IPS-18a (cell line): ENCODE results near the gene FSHR.

Experiments
- H3K27ac ChIP-seq: one replicate; pipeline ENCODE4 v1.5.1; 2013; ENCODE audit warnings: low read length
- H3K27me3 ChIP-seq: one replicate; pipeline ENCODE4 v1.6.1; 2013; ENCODE audit warnings: mild to moderate bottlenecking, low read length; ENCODE audit not compliant: control insufficient read depth, insufficient read depth
- H3K36me3 ChIP-seq: one replicate; pipeline ENCODE4 v1.6.1; 2013; ENCODE audit warnings: low read depth, low read length; ENCODE audit not compliant: control insufficient read depth
- H3K4me1 ChIP-seq: one replicate; pipeline ENCODE4 v1.6.1; 2013; ENCODE audit warnings: low read depth, low read length; ENCODE audit not compliant: control insufficient read depth
- H3K4me3 ChIP-seq: one replicate; pipeline ENCODE4 v1.5.1; 2013; ENCODE audit warnings: low read length
- H3K9ac ChIP-seq: one replicate; pipeline ENCODE4 v1.6.1; 2013; ENCODE audit warnings: mild to moderate bottlenecking, low read length, moderate library complexity
- H3K9me3 ChIP-seq: one replicate; pipeline ENCODE4 v1.6.1; 2013; ENCODE audit warnings: low read depth, low read length; ENCODE audit not compliant: control insufficient read depth

The FSHR gene

DNA sequence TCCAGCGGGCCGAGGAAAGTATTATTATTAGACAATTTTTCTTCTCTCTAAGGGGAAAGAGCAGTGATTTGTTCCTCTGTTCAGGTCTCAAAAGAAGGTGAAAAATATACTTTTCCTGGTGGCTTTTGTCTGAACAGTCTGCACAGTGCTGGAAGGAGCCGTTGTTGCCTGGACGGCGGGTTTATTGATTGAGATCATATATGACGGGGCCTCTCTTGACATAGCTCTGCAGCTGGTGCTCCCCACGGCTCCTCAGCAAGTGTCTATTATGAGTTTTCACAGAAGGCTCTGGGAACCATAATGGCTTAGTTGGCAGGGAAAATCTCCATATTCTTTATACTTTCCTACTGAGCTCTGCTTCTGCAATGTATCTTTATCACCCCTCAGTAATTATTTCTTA is 42.9 kb downstream of the FSHR start:
- H3K27ac ChIP-seq: no peak overlapping the region
- no peak overlapping the region for H3K9ac ChIP-seq
- no peaks in the 10 kb centered on the region for H3K27me3 ChIP-seq
- H3K4me1 ChIP-seq: peaks cover 5% of the 10 kb centered on the region
- no peak overlapping the region for H3K4me3 ChIP-seq
- no peaks in the 10 kb centered on the region for H3K36me3 ChIP-seq
- no peaks in the 10 kb centered on the region for H3K9me3 ChIP-seq

- H3K27ac ChIP-seq: no peak overlapping the region
- H3K9me3 ChIP-seq: no peaks in the 10 kb centered on the region
- no peak overlapping the region for H3K9ac ChIP-seq
- H3K4me1 ChIP-seq: peaks cover 5% of the 10 kb centered on the region
- no peaks in the 10 kb centered on the region for H3K27me3 ChIP-seq
- no peak overlapping the region for H3K4me3 ChIP-seq
- H3K36me3 ChIP-seq: no peaks in the 10 kb centered on the region
Measured at GRCh38 chr2:49111006-49111405, 43.3 kb downstream of the FSHR start.

GRCh38 chr2:49110571-49110970 is 43.7 kb downstream of the FSHR start:
- peaks cover 5% of the 10 kb centered on the region for H3K4me1 ChIP-seq
- H3K4me3 ChIP-seq: no peak overlapping the region
- H3K9me3 ChIP-seq: no peaks in the 10 kb centered on the region
- no peaks in the 10 kb centered on the region for H3K27me3 ChIP-seq
- no peak overlapping the region for H3K9ac ChIP-seq
- no peaks in the 10 kb centered on the region for H3K36me3 ChIP-seq
- no peak overlapping the region for H3K27ac ChIP-seq

- Histone ChIP-seq H3K27me3 (no peaks in the 10 kb centered on the region), H3K4me1 (peaks cover 5% of the 10 kb centered on the region), H3K4me3 (no peak overlapping the region)
Measured at GRCh38 chr2:49108851-49109250, 45.5 kb downstream of the FSHR start.

GRCh38 chr2:49108436-49108835 is 45.9 kb downstream of the FSHR start:
- Histone ChIP-seq H3K9ac (no peak overlapping the region), H3K27me3 (no peaks in the 10 kb centered on the region), H3K9me3 (no peaks in the 10 kb centered on the region), H3K4me3 (no peak overlapping the region), H3K36me3 (no peaks in the 10 kb centered on the region), H3K27ac (no peak overlapping the region), H3K4me1 (peaks cover 5% of the 10 kb centered on the region)

More at GRCh38 chr2:49108851-49109250, 45.5 kb downstream of the FSHR start:
- Histone ChIP-seq H3K9me3 (no peaks in the 10 kb centered on the region), H3K36me3 (no peaks in the 10 kb centered on the region), H3K9ac (no peak overlapping the region), H3K27ac (no peak overlapping the region)

DNA sequence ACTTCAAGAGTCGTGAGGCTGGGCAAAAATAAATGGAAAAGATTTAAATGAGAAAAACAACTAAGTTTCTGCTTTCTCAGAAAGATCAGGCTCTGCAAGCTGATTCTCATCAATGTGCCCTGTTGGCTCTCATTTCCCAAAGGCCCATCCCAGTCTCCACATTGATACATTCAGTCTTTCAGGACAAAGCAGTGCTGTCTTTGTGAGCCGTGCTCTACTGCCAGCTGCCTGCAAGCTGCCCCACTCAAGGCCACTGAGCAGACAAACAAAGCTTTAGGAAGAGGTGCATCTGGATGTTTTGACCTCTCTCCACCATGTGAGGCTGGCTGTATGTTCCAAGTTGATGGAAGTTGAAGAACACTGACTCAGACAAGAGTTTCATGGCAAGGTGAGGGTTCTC is 48.8 kb downstream of the FSHR start:
- Histone ChIP-seq H3K36me3 (no peaks in the 10 kb centered on the region), H3K4me3 (no peak overlapping the region)

DNA sequence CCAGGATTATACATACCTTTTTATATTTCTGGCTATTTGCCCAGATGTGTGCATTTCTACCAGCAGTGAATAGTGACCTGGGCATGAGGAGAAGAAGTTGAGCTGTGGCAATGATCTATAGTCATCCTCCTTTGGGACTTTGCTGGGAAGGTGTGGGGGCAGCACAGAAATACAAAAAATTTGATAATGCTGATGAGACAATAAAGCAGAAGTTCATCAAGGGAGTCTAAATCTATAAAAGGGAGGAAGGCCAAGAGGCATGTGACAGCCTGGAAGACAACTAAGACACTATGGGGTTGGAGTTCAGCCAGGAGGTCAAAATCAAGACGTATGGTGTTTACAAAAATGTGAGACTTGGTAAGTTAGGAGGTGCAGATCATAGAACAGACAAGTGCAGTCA is 52.2 kb downstream of the FSHR start:
- Histone ChIP-seq H3K4me1 (no peaks in the 10 kb centered on the region), H3K27ac (no peak overlapping the region), H3K4me3 (no peak overlapping the region), H3K9me3 (no peaks in the 10 kb centered on the region), H3K36me3 (no peaks in the 10 kb centered on the region), H3K27me3 (no peaks in the 10 kb centered on the region), H3K9ac (no peak overlapping the region)

More for the DNA sequence above, 48.8 kb downstream of the FSHR start:
- H3K9ac ChIP-seq: no peak overlapping the region
- no peak overlapping the region for H3K27ac ChIP-seq
- H3K27me3 ChIP-seq: no peaks in the 10 kb centered on the region
- H3K9me3 ChIP-seq: no peaks in the 10 kb centered on the region
- no peaks in the 10 kb centered on the region for H3K4me1 ChIP-seq

GRCh38 chr2:49080681-49081080 is 73.6 kb downstream of the FSHR start:
- Histone ChIP-seq H3K27me3 (no peaks in the 10 kb centered on the region), H3K4me1 (peaks cover 7% of the 10 kb centered on the region), H3K27ac (no peak overlapping the region), H3K4me3 (no peak overlapping the region), H3K9me3 (no peaks in the 10 kb centered on the region), H3K9ac (no peak overlapping the region), H3K36me3 (no peaks in the 10 kb centered on the region)

DNA sequence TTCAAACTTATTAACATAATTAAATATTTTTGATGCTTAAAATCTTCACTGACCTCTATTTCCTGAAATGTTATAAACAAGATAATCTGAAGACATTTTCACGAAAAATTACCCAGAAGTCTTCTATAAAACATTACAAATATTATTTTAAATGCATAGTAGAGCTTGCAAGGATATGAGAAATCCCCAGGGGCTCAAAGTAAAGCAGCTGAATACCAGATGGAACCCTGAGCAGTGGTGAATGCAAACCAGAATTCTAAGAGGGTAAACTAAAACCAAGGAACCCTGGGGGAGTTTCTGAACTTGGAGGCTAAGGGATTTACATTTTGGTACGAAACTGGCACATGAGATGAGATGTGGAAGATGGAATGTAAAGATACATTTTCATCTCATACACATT is 83.6 kb downstream of the FSHR start:
- H3K4me3 ChIP-seq: no peak overlapping the region

GRCh38 chr2:49069829-49070228 is 84.5 kb downstream of the FSHR start:
- Histone ChIP-seq H3K9me3 (no peaks in the 10 kb centered on the region), H3K4me3 (no peak overlapping the region), H3K9ac (no peak overlapping the region), H3K27ac (no peak overlapping the region), H3K27me3 (no peaks in the 10 kb centered on the region), H3K36me3 (no peaks in the 10 kb centered on the region), H3K4me1 (no peaks in the 10 kb centered on the region)

More for the DNA sequence above, 83.6 kb downstream of the FSHR start:
- H3K9ac ChIP-seq: no peak overlapping the region
- no peaks in the 10 kb centered on the region for H3K9me3 ChIP-seq
- H3K27ac ChIP-seq: no peak overlapping the region
- H3K4me1 ChIP-seq: no peaks in the 10 kb centered on the region
- H3K27me3 ChIP-seq: no peaks in the 10 kb centered on the region
- no peaks in the 10 kb centered on the region for H3K36me3 ChIP-seq

DNA sequence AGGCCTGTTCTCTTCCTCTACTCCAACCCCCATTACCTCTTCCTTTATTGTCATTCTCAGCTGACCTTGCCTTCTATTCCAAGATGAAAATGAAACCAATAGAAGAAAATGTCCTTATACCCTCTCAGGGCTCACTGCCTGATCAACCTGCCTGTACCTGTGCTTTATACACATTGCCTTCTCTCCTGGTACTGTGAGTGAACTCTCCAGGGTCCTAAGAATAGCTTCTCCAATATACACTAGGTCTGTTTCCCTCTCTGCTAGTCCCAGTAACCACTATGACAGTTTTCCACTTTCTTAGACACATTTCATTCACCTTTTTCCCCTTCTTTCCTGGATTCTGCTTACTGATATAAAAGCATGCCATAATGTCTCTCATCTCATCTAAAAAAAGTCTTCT is 85.7 kb downstream of the FSHR start:
- Histone ChIP-seq H3K27ac (no peak overlapping the region), H3K36me3 (no peaks in the 10 kb centered on the region), H3K27me3 (no peaks in the 10 kb centered on the region), H3K9ac (no peak overlapping the region), H3K4me3 (no peak overlapping the region), H3K9me3 (no peaks in the 10 kb centered on the region), H3K4me1 (no peaks in the 10 kb centered on the region)

GRCh38 chr2:49067971-49068370 is 86.3 kb downstream of the FSHR start:
- no peaks in the 10 kb centered on the region for H3K4me1 ChIP-seq
- H3K9ac ChIP-seq: no peak overlapping the region
- H3K9me3 ChIP-seq: no peaks in the 10 kb centered on the region
- no peaks in the 10 kb centered on the region for H3K27me3 ChIP-seq
- H3K27ac ChIP-seq: no peak overlapping the region
- H3K4me3 ChIP-seq: no peak overlapping the region
- H3K36me3 ChIP-seq: no peaks in the 10 kb centered on the region
